ENCODE data around the gene CLCA1. TPM values are rescaled to one million over a fixed set of nuclear protein-coding genes. Genes with fewer than 3 reads are reported as not detected.

CLCA1 gene
- total RNA-seq, 4 donors from 2014 or later = not detected

- WGBS, 2 donors = 57 to 65% methylated on average over 7 of the region's 7 CpGs
- intact Hi-C loops (cut with DNase I; ENCODE audit: low total_unique reads) = no loop called here
- TF ChIP-seq CTCF (IDR thresholded peaks at IDR 0.05) = no peak
- DNase-seq (ENCODE audit: low spot score in 2 of 2) = no peak
- no peak overlapping the region for H3K4me3 ChIP-seq (ENCODE audit: low read depth, poor library complexity, severe bottlenecking)
Measured at GRCh38 chr1:86429122-86429725, 39.5 kb upstream of the CLCA1 start.

DNA sequence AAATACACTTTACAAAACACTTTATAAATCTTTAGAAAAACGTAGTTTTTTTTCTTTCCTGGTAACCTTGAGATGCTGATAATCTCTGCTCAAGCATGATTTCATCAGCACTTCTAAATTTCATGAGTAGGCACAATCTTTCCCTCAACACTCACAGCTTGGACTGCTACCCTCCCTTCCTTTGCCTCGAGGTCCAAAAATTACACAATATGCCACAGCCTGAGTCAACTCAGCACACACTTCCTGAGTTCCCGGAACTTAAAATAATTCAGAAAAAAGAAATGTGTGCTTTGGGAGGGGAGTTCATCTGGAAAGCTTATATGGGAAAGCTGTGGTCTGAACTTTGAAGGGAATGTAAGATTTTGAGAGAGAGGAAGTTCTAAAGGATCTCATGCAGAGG is 38.9 kb upstream of the CLCA1 start:
- DNase-seq (ENCODE audit: low spot score in 2 of 2) = peak in 1 of 2 donors; percentile 88
- intact Hi-C loops (cut with DNase I; ENCODE audit: low total_unique reads) = no loop called here
- TF ChIP-seq POLR2A (IDR thresholded peaks at IDR 0.05) (no peak), CTCF (IDR thresholded peaks at IDR 0.05) (no peak)
- H3K4me3 ChIP-seq (ENCODE audit: low read depth, poor library complexity, severe bottlenecking) = no peak overlapping the region
- 1% methylated on average over 3 of the region's 3 CpGs for WGBS, 2 donors

- intact Hi-C loops (cut with DNase I; ENCODE audit: low total_unique reads) = no loop called here
- no peak overlapping the region for H3K4me3 ChIP-seq (ENCODE audit: low read depth, poor library complexity, severe bottlenecking)
- no peak for DNase-seq (ENCODE audit: low spot score in 2 of 2)
- no peak for TF ChIP-seq POLR2A (IDR thresholded peaks at IDR 0.05)
- no peak for TF ChIP-seq CTCF (IDR thresholded peaks at IDR 0.05)
Measured at GRCh38 chr1:86430376-86430775, 38.4 kb upstream of the CLCA1 start.

GRCh38 chr1:86434059-86434458 is 34.7 kb upstream of the CLCA1 start:
- intact Hi-C loops (cut with DNase I; ENCODE audit: low total_unique reads) = no loop called here
- DNase-seq (ENCODE audit: low spot score in 2 of 2) = no peak
- TF ChIP-seq POLR2A (IDR thresholded peaks at IDR 0.05) (no peak), CTCF (IDR thresholded peaks at IDR 0.05) (no peak)
- H3K4me3 ChIP-seq (ENCODE audit: low read depth, poor library complexity, severe bottlenecking) = no peak overlapping the region

DNA sequence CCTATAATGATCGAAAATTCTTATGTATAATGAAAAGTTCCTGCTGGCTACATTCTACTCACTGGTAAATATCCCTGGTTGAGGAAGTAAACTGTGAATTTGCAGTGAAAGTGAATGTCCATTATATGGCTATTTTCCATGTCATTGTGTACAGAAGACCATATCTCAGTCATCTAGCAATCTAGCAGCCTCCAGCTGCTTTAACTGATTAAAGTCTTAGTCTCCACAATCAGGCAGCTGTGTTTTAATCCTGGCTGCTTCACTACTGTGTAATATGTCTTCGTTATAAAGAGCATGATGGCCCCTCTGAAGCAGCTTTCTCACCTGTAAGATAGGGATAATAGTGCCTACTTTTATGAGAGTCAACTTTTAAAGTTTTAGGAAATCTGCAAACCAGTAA is 33.4 kb upstream of the CLCA1 start:
- no peak for DNase-seq (ENCODE audit: low spot score in 2 of 2)
- no peak overlapping the region for H3K4me3 ChIP-seq (ENCODE audit: low read depth, poor library complexity, severe bottlenecking)
- intact Hi-C loops (cut with DNase I; ENCODE audit: low total_unique reads) = no loop called here
- TF ChIP-seq CTCF (IDR thresholded peaks at IDR 0.05) = no peak
- no peak for TF ChIP-seq POLR2A (IDR thresholded peaks at IDR 0.05)
- 44 to 93% methylated on average over 2 of the region's 2 CpGs for WGBS, 2 donors

DNA sequence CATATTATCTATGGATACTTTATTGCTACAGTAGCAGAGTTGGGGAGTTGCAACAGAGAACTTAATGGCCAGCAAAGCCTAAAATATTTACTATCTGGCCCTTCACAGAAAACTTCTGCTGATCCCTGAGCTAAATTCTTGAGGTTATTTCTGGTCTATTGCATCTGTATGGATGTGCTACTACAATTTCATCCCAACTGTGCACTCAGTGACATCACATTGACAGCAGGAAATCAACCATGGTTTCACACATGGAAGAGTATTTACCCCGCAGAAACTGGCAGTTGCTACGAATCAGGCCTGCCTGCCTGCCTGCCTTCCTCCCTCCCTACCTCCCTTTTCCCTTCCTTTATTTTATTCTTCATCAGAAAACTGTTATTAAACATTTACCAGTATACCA is 32.7 kb upstream of the CLCA1 start:
- no peak overlapping the region for H3K4me3 ChIP-seq (ENCODE audit: low read depth, poor library complexity, severe bottlenecking)
- TF ChIP-seq POLR2A (IDR thresholded peaks at IDR 0.05) (no peak), CTCF (IDR thresholded peaks at IDR 0.05) (no peak)
- WGBS, 2 donors = 76 to 84% methylated on average over 2 of the region's 2 CpGs
- no peak for DNase-seq (ENCODE audit: low spot score in 2 of 2)
- intact Hi-C loops (cut with DNase I; ENCODE audit: low total_unique reads) = no loop called here

Data from lower leg skin (tissue), 4 donors.